ENCODE measurements around the gene LRBA. TPM values are rescaled to one million over a fixed set of nuclear protein-coding genes. Genes with fewer than 3 reads are reported as not detected.

LRBA gene
- total RNA-seq, 2 donors from 2014 or later: 50.1 to 59.9 TPM

GRCh38 chr4:150436598-150437370 is 578.3 kb downstream of the LRBA start:
- Histone ChIP-seq H3K4me1 (no peaks in the 10 kb centered on the region), H3K4me3 (no peak overlapping the region), H3K9me3 (no peaks in the 10 kb centered on the region), H3K36me3 (replicated peaks in 1 of 2; ENCODE audit: insufficient read depth in 1 of 2, low read depth in 2 of 2) (no peaks in the 10 kb centered on the region), H3K27me3 (no peaks in the 10 kb centered on the region), H3K27ac (no peak overlapping the region)
- ATAC-seq (no peak), DNase-seq (no peak)
- WGBS, 2 donors: 87 to 95% methylated on average over 2 of the region's 2 CpGs
- TF ChIP-seq CTCF (IDR thresholded peaks at IDR 0.05) (no peak), POLR2A (IDR thresholded peaks at IDR 0.05) (no peak)
- intact Hi-C loops (cut with DNase I): no loop called here

GRCh38 chr4:150431221-150431620 is 583.9 kb downstream of the LRBA start:
- Histone ChIP-seq H3K4me3 (no peak overlapping the region), H3K9me3 (no peaks in the 10 kb centered on the region), H3K27me3 (no peaks in the 10 kb centered on the region), H3K27ac (no peak overlapping the region), H3K4me1 (no peaks in the 10 kb centered on the region), H3K36me3 (replicated peaks in 1 of 2; ENCODE audit: insufficient read depth in 1 of 2, low read depth in 2 of 2) (no peaks in the 10 kb centered on the region)
- DNase-seq: no peak
- intact Hi-C loops (cut with DNase I): no loop called here
- ATAC-seq: no peak
- no peak for TF ChIP-seq CTCF (IDR thresholded peaks at IDR 0.05)
- TF ChIP-seq POLR2A (IDR thresholded peaks at IDR 0.05): no peak

GRCh38 chr4:150425161-150425560 is 589.9 kb downstream of the LRBA start:
- no peak for DNase-seq
- WGBS, 2 donors: 37 to 48% methylated on average over 1 of the region's 1 CpG
- no peaks in the 10 kb centered on the region for H3K4me1 ChIP-seq
- no peak overlapping the region for H3K4me3 ChIP-seq
- TF ChIP-seq POLR2A (IDR thresholded peaks at IDR 0.05) (no peak), CTCF (IDR thresholded peaks at IDR 0.05) (no peak)
- no peaks in the 10 kb centered on the region for H3K36me3 ChIP-seq (replicated peaks in 1 of 2; ENCODE audit: insufficient read depth in 1 of 2, low read depth in 2 of 2)
- no peaks in the 10 kb centered on the region for H3K9me3 ChIP-seq
- intact Hi-C loops (cut with DNase I): no loop called here
- H3K27me3 ChIP-seq: no peaks in the 10 kb centered on the region
- no peak overlapping the region for H3K27ac ChIP-seq
- ATAC-seq: no peak

GRCh38 chr4:150423503-150423902 is 591.6 kb downstream of the LRBA start:
- no peak for ATAC-seq
- DNase-seq: no peak
- Histone ChIP-seq H3K27ac (no peak overlapping the region), H3K4me3 (no peak overlapping the region), H3K27me3 (no peaks in the 10 kb centered on the region), H3K4me1 (no peaks in the 10 kb centered on the region), H3K9me3 (no peaks in the 10 kb centered on the region), H3K36me3 (replicated peaks in 1 of 2; ENCODE audit: insufficient read depth in 1 of 2, low read depth in 2 of 2) (no peaks in the 10 kb centered on the region)
- intact Hi-C loops (cut with DNase I): no loop called here
- TF ChIP-seq POLR2A (IDR thresholded peaks at IDR 0.05) (no peak), CTCF (IDR thresholded peaks at IDR 0.05) (no peak)
- WGBS, 2 donors: 95 to 97% methylated on average over 10 to 12 of the region's 12 CpGs

- whole genome bisulfite sequencing, 2 donors: 85 to 89% methylated on average over 13 of the region's 13 CpGs
These were observed 592.0 kb downstream of the LRBA start for GRCh38 chr4:150423074-150423473.

More at GRCh38 chr4:150423074-150423473, 592.0 kb downstream of the LRBA start:
- Histone ChIP-seq H3K4me3 (no peak overlapping the region), H3K27me3 (no peaks in the 10 kb centered on the region), H3K9me3 (no peaks in the 10 kb centered on the region), H3K27ac (no peak overlapping the region), H3K4me1 (no peaks in the 10 kb centered on the region), H3K36me3 (replicated peaks in 1 of 2; ENCODE audit: insufficient read depth in 1 of 2, low read depth in 2 of 2) (no peaks in the 10 kb centered on the region)
- no peak for DNase-seq
- no peak for ATAC-seq
- intact Hi-C loops (cut with DNase I): no loop called here
- TF ChIP-seq CTCF (IDR thresholded peaks at IDR 0.05): no peak
- TF ChIP-seq POLR2A (IDR thresholded peaks at IDR 0.05): no peak

Measured in body of pancreas (tissue), 4 donors.